Activated T-helper 17 cell treated with anti-CD3 and anti-CD28 coated beads, Interleukin-2, amount 50 U/mL, for 72 hours (primary cell): ENCODE results near the gene SLCO1B3. TPM values are rescaled to one million over a fixed set of nuclear protein-coding genes. Genes with fewer than 3 reads are reported as not detected.

Experiments
- ATAC-seq: fragments of 150-1000 bp; cut with Tn5 transposase; replicated peaks from 2 replicates; pipeline ENCODE4 v1.10.0; 2021; ENCODE audit warnings: mild to moderate bottlenecking, moderate library complexity
- H3K27ac Mint-ChIP-seq: one replicate; pipeline ENCODE4 v1.8.0; 2022; ENCODE audit warnings: mixed read lengths
- H3K27me3 Mint-ChIP-seq: one replicate; pipeline ENCODE4 v1.8.0; 2022; ENCODE audit warnings: mixed read lengths
- H3K36me3 Mint-ChIP-seq: one replicate; pipeline ENCODE4 v1.8.0; 2022; ENCODE audit warnings: low read depth, mild to moderate bottlenecking, mixed read lengths
- H3K4me1 Mint-ChIP-seq: one replicate; pipeline ENCODE4 v1.8.0; 2022; ENCODE audit warnings: mixed read lengths
- H3K4me3 Mint-ChIP-seq: one replicate; pipeline ENCODE4 v1.8.0; 2022; ENCODE audit warnings: mild to moderate bottlenecking, mixed read lengths
- H3K9me3 Mint-ChIP-seq: one replicate; pipeline ENCODE4 v1.8.0; 2022; ENCODE audit warnings: mixed read lengths
- total RNA-seq, 2 donors: library from RNA; stranded (reverse); gene quantifications; one replicate each; pipeline ENCODE4 v1.2.3, GENCODE V29; 2022

Gene SLCO1B3
- total RNA-seq, 2 donors from 2014 or later: not detected

DNA sequence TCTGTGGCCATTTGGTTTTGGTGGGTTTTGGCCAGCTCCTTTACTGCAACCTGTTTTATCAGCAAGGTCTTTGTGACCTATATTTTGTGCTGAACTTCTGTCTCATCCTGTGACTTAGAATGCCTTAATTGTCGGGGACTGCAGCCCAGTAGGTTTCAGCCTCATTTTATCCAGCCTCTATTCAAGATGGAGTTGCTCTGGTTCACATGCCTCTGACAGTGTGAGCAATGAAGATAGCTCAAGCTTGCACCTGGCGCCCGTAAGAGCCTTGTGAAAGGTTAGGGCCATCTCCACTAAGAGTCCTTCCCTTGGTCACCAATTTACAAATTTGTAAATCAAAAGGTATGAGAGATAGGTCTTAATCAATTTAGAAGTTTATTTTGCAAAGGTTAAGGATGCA, 19.4 kb downstream of the SLCO1B3 start:
- ATAC-seq: no peak
- Mint-ChIP-seq H3K27me3 (no peaks in the 10 kb centered on the region), H3K4me1 (no peaks in the 10 kb centered on the region), H3K27ac (no peak overlapping the region), H3K4me3 (no peak overlapping the region), H3K36me3 (no peaks in the 10 kb centered on the region), H3K9me3 (no peaks in the 10 kb centered on the region)

DNA sequence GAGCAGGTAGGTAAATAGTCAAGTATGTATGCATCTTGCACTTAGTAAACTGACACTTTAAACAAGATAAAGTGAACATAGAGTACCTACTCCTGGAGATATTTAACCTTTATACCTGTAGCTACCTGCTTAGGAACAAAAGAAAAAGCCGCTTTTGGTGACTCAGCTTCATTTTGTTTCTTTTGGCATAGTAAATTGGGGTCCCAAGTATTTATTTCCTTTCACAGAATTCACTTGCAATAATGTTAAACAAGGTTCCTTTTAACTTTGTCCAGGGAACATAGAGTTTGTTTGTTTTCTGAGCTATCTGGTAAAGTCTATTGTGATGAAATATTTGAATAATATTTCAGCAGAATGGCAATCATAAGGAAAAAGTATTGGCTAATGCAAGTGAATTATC, 20.0 kb downstream of the SLCO1B3 start:
- Mint-ChIP-seq H3K27ac (no peak overlapping the region), H3K36me3 (no peaks in the 10 kb centered on the region), H3K4me1 (no peaks in the 10 kb centered on the region), H3K4me3 (no peak overlapping the region), H3K27me3 (no peaks in the 10 kb centered on the region), H3K9me3 (peaks cover 3% of the 10 kb centered on the region)
- ATAC-seq: no peak

DNA sequence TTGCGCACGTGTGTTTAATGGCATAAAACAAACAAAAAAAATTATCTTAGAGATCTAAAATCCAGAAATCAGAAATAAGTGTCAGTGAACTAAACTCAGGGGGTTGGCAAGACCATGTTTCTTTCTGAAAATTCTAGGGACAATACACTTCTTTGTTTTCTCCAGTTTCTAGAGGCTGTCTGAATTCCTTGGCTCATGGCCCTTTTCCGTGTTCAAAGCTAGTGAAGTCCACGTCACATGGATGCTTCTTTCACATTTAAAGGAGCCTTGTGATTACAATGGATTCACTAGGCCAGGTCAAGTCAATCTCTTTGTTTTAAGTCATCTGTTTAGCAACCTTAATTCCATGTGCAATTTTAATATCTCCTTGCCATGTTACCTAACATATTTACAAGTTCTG, 22.4 kb downstream of the SLCO1B3 start:
- Mint-ChIP-seq H3K27ac (no peak overlapping the region), H3K27me3 (no peaks in the 10 kb centered on the region), H3K36me3 (no peaks in the 10 kb centered on the region), H3K4me3 (no peak overlapping the region), H3K9me3 (peaks cover 7% of the 10 kb centered on the region), H3K4me1 (no peaks in the 10 kb centered on the region)
- ATAC-seq: no peak

DNA sequence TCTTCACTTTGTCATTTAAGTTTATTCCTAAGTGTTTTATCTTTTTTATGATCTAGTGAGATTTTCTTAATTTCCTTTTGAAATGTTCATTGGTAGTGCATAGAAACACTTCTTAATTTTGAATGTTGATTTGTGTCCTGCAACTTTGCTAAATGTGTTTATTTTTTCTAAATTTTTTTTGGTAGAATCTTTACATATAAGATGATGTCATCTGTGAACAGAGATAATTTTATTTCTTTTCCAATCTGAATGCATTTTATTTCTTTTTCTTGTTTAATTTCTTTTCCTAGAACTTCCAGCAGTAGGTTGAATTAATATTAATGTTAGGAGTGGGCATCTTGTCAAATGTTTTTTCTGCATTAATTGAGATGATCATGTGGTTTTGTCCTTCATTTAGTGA, 42.1 kb downstream of the SLCO1B3 start:
- H3K27ac Mint-ChIP-seq: no peak overlapping the region
- H3K9me3 Mint-ChIP-seq: no peaks in the 10 kb centered on the region
- H3K27me3 Mint-ChIP-seq: no peaks in the 10 kb centered on the region
- H3K36me3 Mint-ChIP-seq: no peaks in the 10 kb centered on the region
- no peaks in the 10 kb centered on the region for H3K4me1 Mint-ChIP-seq
- ATAC-seq: no peak
- no peak overlapping the region for H3K4me3 Mint-ChIP-seq

DNA sequence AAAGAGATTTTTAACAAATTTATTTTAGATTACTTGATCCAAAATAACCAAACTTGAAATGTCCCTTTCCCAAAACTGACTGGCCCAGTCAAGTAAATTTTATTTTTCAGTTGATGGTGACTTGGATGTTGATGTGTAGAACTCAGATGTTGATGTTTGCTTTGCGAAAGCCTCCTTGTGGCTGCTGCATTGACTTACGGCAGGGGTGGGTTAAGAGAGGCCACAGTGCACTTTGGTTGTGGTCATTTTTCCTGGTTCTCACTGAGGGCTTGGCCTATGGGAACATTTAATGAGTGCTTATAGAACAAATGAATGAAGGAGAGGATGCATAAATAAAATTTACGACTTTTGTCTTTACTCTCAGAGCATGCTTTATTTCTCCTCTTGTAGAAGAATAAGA, 52.6 kb downstream of the SLCO1B3 start:
- no peak overlapping the region for H3K27ac Mint-ChIP-seq
- H3K4me1 Mint-ChIP-seq: no peaks in the 10 kb centered on the region
- ATAC-seq: no peak
- no peaks in the 10 kb centered on the region for H3K36me3 Mint-ChIP-seq
- H3K27me3 Mint-ChIP-seq: no peaks in the 10 kb centered on the region
- no peaks in the 10 kb centered on the region for H3K9me3 Mint-ChIP-seq
- no peak overlapping the region for H3K4me3 Mint-ChIP-seq

DNA sequence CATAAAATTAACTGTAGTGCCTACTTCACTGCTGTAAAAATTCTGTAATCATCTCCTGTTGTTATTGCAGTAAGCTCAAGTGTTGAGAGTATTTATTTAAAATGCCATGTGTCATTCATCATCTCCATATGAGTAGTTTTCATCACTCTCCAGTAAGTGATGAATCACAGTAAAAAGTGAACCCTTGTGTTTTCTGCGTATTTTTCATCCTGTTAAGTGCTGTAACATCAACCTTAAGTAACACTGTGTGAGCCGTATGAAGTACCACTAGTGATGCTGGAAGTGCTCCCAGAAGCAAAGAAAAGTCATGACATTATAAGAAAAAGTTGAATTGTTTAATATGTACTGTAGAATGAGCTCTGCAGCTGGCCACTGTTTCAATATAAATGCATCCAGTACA, 55.4 kb downstream of the SLCO1B3 start:
- H3K4me3 Mint-ChIP-seq: no peak overlapping the region
- H3K36me3 Mint-ChIP-seq: no peaks in the 10 kb centered on the region
- H3K27ac Mint-ChIP-seq: no peak overlapping the region
- no peaks in the 10 kb centered on the region for H3K4me1 Mint-ChIP-seq
- H3K27me3 Mint-ChIP-seq: no peaks in the 10 kb centered on the region
- ATAC-seq: no peak
- H3K9me3 Mint-ChIP-seq: no peaks in the 10 kb centered on the region

DNA sequence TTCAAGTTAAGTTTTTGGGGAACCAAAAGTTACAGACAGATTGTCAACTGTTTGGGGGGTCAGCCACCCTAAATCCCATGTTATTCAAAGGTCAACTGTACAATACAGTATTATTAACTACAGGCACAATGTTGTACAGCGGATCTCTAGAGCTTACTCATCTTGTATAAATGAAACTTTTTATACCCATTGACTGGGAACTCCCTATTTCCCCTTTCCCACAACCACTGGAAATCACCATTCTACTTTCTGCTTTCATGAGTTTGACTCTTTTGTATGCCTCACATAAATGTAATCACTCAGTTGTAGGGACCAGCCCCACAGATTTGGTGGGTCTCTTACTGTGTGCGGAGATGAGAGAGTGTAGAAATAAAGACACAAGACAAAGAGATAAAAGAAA, 57.8 kb downstream of the SLCO1B3 start:
- H3K4me3 Mint-ChIP-seq: no peak overlapping the region
- H3K4me1 Mint-ChIP-seq: no peaks in the 10 kb centered on the region
- no peak overlapping the region for H3K27ac Mint-ChIP-seq
- ATAC-seq: no peak
- H3K27me3 Mint-ChIP-seq: no peaks in the 10 kb centered on the region
- no peaks in the 10 kb centered on the region for H3K36me3 Mint-ChIP-seq
- H3K9me3 Mint-ChIP-seq: no peaks in the 10 kb centered on the region

DNA sequence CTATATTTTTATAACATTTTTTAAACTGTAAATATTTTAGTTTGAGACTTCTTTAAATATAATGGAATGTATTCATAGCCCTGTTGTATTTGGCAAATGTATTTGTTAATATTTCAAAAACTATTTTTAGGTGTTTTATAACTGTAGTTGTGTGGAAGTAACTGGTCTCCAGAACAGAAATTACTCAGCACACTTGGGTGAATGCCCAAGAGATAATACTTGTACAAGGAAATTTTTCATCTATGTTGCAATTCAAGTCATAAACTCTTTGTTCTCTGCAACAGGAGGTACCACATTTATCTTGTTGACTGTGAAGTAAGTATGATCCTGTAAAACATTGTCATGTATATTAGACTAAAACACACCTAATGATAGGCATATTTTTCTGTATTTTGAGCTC, 72.8 kb downstream of the SLCO1B3 start:
- H3K4me3 Mint-ChIP-seq: no peak overlapping the region

DNA sequence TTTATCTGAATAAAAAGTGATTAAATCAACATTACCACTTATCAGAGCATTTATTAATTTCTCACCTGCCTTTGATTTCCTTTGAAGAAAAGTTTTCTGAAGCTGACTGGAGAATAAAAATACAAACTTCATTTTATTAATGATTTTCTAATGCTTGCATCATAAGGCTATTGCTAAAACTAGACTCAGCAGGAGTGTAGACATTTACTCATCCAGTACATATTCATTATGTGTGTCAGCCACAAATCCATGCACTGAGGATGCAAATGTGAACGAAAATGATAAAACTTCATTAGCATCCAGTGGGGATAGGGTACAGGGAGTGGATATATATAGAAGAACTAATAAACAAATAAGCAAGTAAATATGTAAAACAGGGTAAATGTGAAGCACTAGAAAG, 74.6 kb downstream of the SLCO1B3 start:
- ATAC-seq: no peak
- Mint-ChIP-seq H3K4me1 (no peaks in the 10 kb centered on the region), H3K36me3 (no peaks in the 10 kb centered on the region), H3K4me3 (no peak overlapping the region), H3K27ac (no peak overlapping the region), H3K27me3 (no peaks in the 10 kb centered on the region), H3K9me3 (peaks cover 10% of the 10 kb centered on the region)

More for the DNA sequence above, 72.8 kb downstream of the SLCO1B3 start:
- Mint-ChIP-seq H3K36me3 (no peaks in the 10 kb centered on the region), H3K4me1 (no peaks in the 10 kb centered on the region), H3K27ac (no peak overlapping the region), H3K27me3 (no peaks in the 10 kb centered on the region), H3K9me3 (peaks cover 6% of the 10 kb centered on the region)
- no peak for ATAC-seq

DNA sequence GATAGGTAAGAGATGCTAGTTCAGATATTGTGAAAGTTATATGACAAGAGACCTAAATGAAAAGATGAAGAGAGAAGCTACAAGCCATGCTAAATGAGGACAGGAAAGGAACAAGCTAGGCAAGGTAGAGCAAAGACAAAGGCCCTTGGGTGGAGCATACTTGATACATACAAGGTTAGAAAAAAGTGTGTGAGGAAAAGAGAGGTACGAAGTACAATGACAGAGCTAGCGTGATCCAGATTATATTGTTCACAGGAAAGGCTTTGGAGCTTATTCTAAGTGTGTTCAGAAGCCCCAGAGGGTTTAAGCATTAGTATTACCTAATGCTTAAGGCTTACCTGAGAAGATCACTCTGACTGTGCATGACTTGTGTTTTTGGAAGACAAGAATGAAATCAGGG, 75.0 kb downstream of the SLCO1B3 start:
- Mint-ChIP-seq H3K27ac (no peak overlapping the region), H3K9me3 (peaks cover 10% of the 10 kb centered on the region), H3K27me3 (no peaks in the 10 kb centered on the region), H3K4me1 (no peaks in the 10 kb centered on the region), H3K36me3 (no peaks in the 10 kb centered on the region), H3K4me3 (no peak overlapping the region)
- no peak for ATAC-seq

DNA sequence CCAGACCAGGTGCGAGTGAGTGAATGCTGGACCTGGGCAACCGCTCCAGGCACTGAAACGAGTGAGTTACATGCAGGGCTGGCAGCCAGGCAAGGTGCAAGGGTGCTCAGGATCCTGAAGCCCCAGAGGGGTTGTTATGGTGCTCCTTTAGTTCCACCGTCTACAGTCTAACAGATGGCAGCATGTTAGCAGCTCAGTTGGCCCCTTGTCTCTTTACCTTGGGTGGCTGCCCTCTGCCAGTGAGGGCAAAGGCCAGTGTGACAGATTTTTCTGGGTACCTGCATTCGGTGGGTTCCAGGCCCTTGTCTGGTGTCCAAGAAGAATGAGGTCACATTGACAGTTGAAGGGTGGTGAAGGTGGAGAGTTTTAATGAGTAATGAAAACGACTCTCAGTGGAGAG, 106.8 kb downstream of the SLCO1B3 start:
- Mint-ChIP-seq H3K4me3 (no peak overlapping the region), H3K27ac (no peak overlapping the region), H3K27me3 (no peaks in the 10 kb centered on the region), H3K4me1 (no peaks in the 10 kb centered on the region), H3K9me3 (no peaks in the 10 kb centered on the region), H3K36me3 (no peaks in the 10 kb centered on the region)
- no peak for ATAC-seq

DNA sequence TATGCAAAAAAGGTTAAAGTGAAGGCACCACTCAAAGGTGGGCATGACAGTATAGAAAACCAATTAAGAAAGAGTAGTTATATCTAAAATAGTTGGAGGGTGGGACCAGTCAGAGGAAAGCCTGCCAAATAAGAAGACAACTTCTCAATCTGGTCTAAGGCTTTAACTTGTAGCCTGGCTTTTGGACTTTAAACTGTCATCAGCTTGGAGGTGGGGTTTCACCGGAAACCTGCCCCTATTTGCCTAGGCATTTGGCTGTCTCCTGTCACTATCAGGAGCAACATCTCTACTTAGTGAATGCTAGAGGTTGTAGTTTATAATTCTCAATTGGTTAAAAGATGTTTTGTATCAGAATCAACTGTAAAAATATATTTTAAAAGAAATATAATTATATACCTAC, 107.3 kb downstream of the SLCO1B3 start:
- H3K9me3 Mint-ChIP-seq: no peaks in the 10 kb centered on the region
- H3K27ac Mint-ChIP-seq: no peak overlapping the region
- no peaks in the 10 kb centered on the region for H3K36me3 Mint-ChIP-seq
- ATAC-seq: no peak
- no peaks in the 10 kb centered on the region for H3K27me3 Mint-ChIP-seq
- no peak overlapping the region for H3K4me3 Mint-ChIP-seq
- no peaks in the 10 kb centered on the region for H3K4me1 Mint-ChIP-seq

DNA sequence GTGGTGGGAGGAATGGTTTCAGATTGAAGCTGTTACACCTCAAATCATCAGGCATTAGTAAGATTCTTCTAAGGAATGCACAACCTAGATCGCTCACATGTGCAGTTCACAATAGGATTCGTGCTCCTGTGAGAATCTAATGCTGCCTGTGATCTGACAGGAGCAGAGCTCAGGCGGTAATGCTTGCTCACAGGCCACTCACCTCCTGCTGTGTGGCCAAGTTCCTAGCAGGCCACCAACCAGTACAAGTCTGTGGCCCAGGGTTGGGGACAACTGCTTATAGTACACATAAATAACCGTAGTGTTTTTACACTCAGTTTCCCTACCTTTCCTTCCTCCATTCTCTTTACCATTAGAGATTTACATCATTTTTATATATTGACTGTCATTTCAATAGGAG, 121.4 kb downstream of the SLCO1B3 start:
- no peak overlapping the region for H3K27ac Mint-ChIP-seq
- H3K36me3 Mint-ChIP-seq: no peaks in the 10 kb centered on the region
- no peaks in the 10 kb centered on the region for H3K4me1 Mint-ChIP-seq
- no peak for ATAC-seq
- H3K27me3 Mint-ChIP-seq: no peaks in the 10 kb centered on the region
- H3K9me3 Mint-ChIP-seq: peaks cover 5% of the 10 kb centered on the region
- no peak overlapping the region for H3K4me3 Mint-ChIP-seq

DNA sequence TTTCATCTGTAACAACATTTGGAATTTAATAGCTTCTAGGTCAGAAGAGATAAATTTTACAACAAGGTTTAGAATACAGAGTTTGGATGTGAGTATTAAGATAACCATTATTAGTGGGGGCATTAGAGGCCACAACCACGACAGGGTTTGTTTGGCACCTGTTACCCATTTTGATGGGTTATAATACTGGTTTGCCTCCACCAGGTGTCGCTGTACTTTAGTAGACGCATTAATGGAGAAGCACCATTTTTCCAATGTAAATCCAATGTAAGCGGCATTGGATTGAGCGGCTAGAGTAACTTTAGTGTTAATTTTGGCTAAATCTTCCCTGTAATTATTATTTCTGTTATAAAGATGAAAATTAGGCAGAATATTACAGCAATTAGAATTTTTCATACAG, 136.2 kb downstream of the SLCO1B3 start:
- H3K36me3 Mint-ChIP-seq: no peaks in the 10 kb centered on the region
- no peaks in the 10 kb centered on the region for H3K4me1 Mint-ChIP-seq
- H3K9me3 Mint-ChIP-seq: no peaks in the 10 kb centered on the region
- no peak overlapping the region for H3K27ac Mint-ChIP-seq
- no peak overlapping the region for H3K4me3 Mint-ChIP-seq
- no peak for ATAC-seq
- H3K27me3 Mint-ChIP-seq: no peaks in the 10 kb centered on the region

DNA sequence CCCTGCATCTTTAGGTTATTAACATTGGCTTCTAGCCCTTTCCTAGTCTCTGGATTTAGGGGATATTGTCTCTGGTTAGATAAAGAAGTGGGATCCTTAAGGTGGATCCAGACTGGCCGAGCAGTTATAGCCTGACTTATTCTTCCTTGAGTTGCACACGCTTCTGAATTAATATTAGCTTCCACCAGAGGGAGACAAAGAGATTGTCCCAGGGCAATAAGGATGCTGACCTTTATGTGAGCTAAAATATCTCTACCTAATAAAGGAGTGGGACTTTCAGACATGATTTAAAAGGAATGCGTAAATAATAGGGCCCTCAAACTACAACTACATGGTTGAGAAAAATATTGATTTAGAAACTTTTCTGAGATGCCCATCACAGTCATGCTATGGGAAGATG, 139.7 kb downstream of the SLCO1B3 start:
- H3K9me3 Mint-ChIP-seq: no peaks in the 10 kb centered on the region
- ATAC-seq: no peak
- no peaks in the 10 kb centered on the region for H3K36me3 Mint-ChIP-seq
- H3K27me3 Mint-ChIP-seq: no peaks in the 10 kb centered on the region
- H3K4me1 Mint-ChIP-seq: no peaks in the 10 kb centered on the region
- H3K4me3 Mint-ChIP-seq: no peak overlapping the region
- H3K27ac Mint-ChIP-seq: no peak overlapping the region

DNA sequence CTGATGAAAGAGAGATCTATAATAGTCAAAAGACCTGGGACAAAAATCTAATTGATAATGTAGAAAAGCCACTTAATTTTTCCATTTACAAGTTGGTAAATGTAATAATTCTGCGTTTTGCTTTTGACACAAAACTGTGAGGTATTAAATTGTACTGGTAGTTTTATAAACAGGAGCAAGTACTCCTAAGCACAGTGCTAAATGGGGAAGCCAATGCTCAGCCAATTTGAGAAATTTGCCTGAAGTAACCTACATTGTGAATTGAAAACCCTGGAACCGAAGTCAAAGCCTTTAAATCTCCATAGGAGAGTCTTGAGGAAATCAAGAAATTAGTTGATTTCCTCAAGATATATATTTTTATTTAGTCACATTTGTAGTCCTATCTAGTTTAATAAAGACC, 152.8 kb downstream of the SLCO1B3 start:
- Mint-ChIP-seq H3K9me3 (peaks cover 4% of the 10 kb centered on the region), H3K4me3 (no peak overlapping the region), H3K27me3 (no peaks in the 10 kb centered on the region), H3K27ac (no peak overlapping the region), H3K36me3 (no peaks in the 10 kb centered on the region), H3K4me1 (no peaks in the 10 kb centered on the region)
- no peak for ATAC-seq
